Spleen (tissue), 11 donors: ENCODE results near the gene TRMT2A. TPM values are rescaled to one million over a fixed set of nuclear protein-coding genes. Genes with fewer than 3 reads are reported as not detected.
A peak's percentile ranks its signal among the peaks of the same experiment; 100 is the strongest.

Experiments
- DNase-seq: peaks from one replicate; pipeline ENCODE4 v3.0.0-alpha.2; 2020
- H3K27ac ChIP-seq, 8 donors: fragments of 200-600 bp; sonication (generic) in 7 of 8; 1 replicate in 4 of 8; 2 replicates in 4 of 8; pipeline versions ENCODE4 v1.5.0 to v1.8.0; 2016 to 2021; ENCODE audit warnings: inconsistent platforms in 4 of 8, mild to moderate bottlenecking in 4 of 8, moderate library complexity in 1 of 8
- H3K27me3 ChIP-seq, 7 donors: fragments of 200-600 bp; sonication (generic) in 6 of 7; replicated peaks in 1 of 7; 1 replicate in 4 of 7; 2 replicates in 3 of 7; pipeline versions ENCODE4 v1.5.0 to v1.8.0; 2016 to 2021; ENCODE audit warnings: inconsistent platforms in 3 of 7, mild to moderate bottlenecking in 1 of 7
- H3K36me3 ChIP-seq, 6 donors: fragments of 200-600 bp; sonication (generic) in 5 of 6; 1 replicate in 4 of 6; 2 replicates in 2 of 6; pipeline versions ENCODE4 v1.5.0 to v1.8.0; 2016 to 2021; ENCODE audit warnings: inconsistent platforms in 2 of 6
- H3K4me1 ChIP-seq, 6 donors: fragments of 200-600 bp; sonication (generic) in 5 of 6; 1 replicate in 3 of 6; 2 replicates in 3 of 6; pipeline versions ENCODE4 v1.5.0 to v1.8.0; 2016 to 2021; ENCODE audit warnings: inconsistent platforms in 3 of 6
- H3K4me3 ChIP-seq, 8 donors: fragments of 200-600 bp; sonication (generic) in 7 of 8; 1 replicate in 4 of 8; 2 replicates in 4 of 8; pipeline versions ENCODE4 v1.5.0 to v1.8.0; 2016 to 2021; ENCODE audit warnings: inconsistent platforms in 4 of 8, mild to moderate bottlenecking in 4 of 8, moderate library complexity in 2 of 8
- H3K9me3 ChIP-seq, 8 donors: fragments of 200-600 bp; sonication (generic) in 7 of 8; 1 replicate in 4 of 8; 2 replicates in 4 of 8; pipeline versions ENCODE4 v1.5.0 to v1.8.0; 2016 to 2021; ENCODE audit warnings: inconsistent platforms in 4 of 8
- CTCF ChIP-seq, 11 experiments: fragments of 200-600 bp in 7 of 11; fragments of 450-650 bp in 4 of 11; sonication (generic) in 4 of 11; IDR thresholded peaks in 8 of 11; conservative IDR thresholded peaks in 3 of 11; 1 replicate in 7 of 11; 2 replicates in 4 of 11; pipeline versions ENCODE4 v1.4.0 to v1.8.0; 2016 to 2021; ENCODE audit warnings: antibody characterized with exemption in 11 of 11, inconsistent platforms in 4 of 11, mild to moderate bottlenecking in 1 of 11
- POLR2A ChIP-seq, 3 donors: fragments of 450-650 bp; IDR thresholded peaks; one replicate each; pipeline ENCODE4 v1.5.1; 2017; ENCODE audit warnings: antibody characterized with exemption in 3 of 3, mild to moderate bottlenecking in 1 of 3
- POLR2AphosphoS5 ChIP-seq, 3 donors: sonication (generic); formaldehyde crosslinking; IDR thresholded peaks; one replicate each; pipeline ENCODE4 v1.5.1; 2017; ENCODE audit warnings: antibody characterized with exemption in 3 of 3
- WGBS, 5 donors: extraction: QIAGEN DNeasy Blood & Tissue Kit in 3 of 5; methylation state at CpG; one replicate each; pipeline versions ENCODE4 v1.1.5 to v1.1.7; 2013 to 2018; 5-methylcytosine and 5-hydroxymethylcytosine counted together
- intact Hi-C: fragments of 100-400 bp; cut with DNase I; formaldehyde crosslinking; loops from one replicate; pipeline ENCODE4 v1.15.0; 2023; ENCODE audit warnings: low total_unique reads
- polyA plus RNA-seq, 3 donors: library from polyadenylated mRNA; stranded (reverse); fragments of 200-250 nt; gene quantifications; one replicate each; pipeline ENCODE4 v1.2.1, GENCODE V29; 2013
- total RNA-seq, 7 donors: library from RNA; depleted of rRNA in 3 of 7; stranded (reverse); fragments of >200 nt in 3 of 7; fragmentation: NEBNext Ultra II Directional in 4 of 7; extraction: Animal tissue kit (Norgen Biotek cat#: 25700) in 4 of 7; gene quantifications; one replicate each; pipeline versions ENCODE4 v1.1.0 to v1.2.1, GENCODE V29; 2016 to 2021
- donor health status: healthy with polysubstance abuse.
- donor health status: DM: no; HTN: no; CAD: no; lungs with moderate emphysema.
- donor health status: DM: no; HTN: no; CAD: no.
- donor health status: Bipolar disorder and iron deficiency.
- donor health status: healthy.
- donor health status: DM: no; HTN: no; CAD: no.
- donor health status: DM: yes; HTN: yes; CAD: no.

Gene TRMT2A
- total and polyA plus RNA-seq, 10 donors: 70.4 to 142 (median 79.5) TPM

GRCh38 chr22:20130319-20130718 is 13.3 kb upstream of the TRMT2A start:
- WGBS, 5 donors: 55 to 86% (median 80%) methylated on average over 1 to 3 of the region's 3 CpGs
- H3K27ac ChIP-seq: peak overlapping the region in 5 of 8 donors; percentile 93 to 96 (median 94)
- H3K4me1 ChIP-seq: peaks cover 13 to 71% (median 50%) of the 10 kb centered on the region in 6 donors
- no peaks in the 10 kb centered on the region for H3K27me3 ChIP-seq
- peaks cover 0 to 30% (median 24%) of the 10 kb centered on the region in 6 donors for H3K36me3 ChIP-seq
- peak overlapping the region in 4 of 8 donors; percentile 87 to 98 (median 92) for H3K4me3 ChIP-seq
- TF ChIP-seq POLR2AphosphoS5 (IDR thresholded peaks at IDR 0.05): no peak
- no peak for TF ChIP-seq CTCF (IDR thresholded peaks at IDR 0.05 in 8 of 11, conservative IDR thresholded peaks at IDR 0.05 in 3 of 11)
- TF ChIP-seq POLR2A (IDR thresholded peaks at IDR 0.05): no peak
- intact Hi-C loops: no loop called here
- H3K9me3 ChIP-seq: no peaks in the 10 kb centered on the region
- no peak for DNase-seq

- WGBS, 5 donors: 75 to 93% (median 86%) methylated on average over 3 of the region's 3 CpGs
- no peaks in the 10 kb centered on the region for H3K27me3 ChIP-seq
- H3K4me1 ChIP-seq: peaks cover 13 to 71% (median 44%) of the 10 kb centered on the region in 6 donors
- H3K36me3 ChIP-seq: peaks cover 0 to 36% (median 27%) of the 10 kb centered on the region in 6 donors
- DNase-seq: no peak
- H3K9me3 ChIP-seq: no peaks in the 10 kb centered on the region
- H3K4me3 ChIP-seq: no peak overlapping the region
- peak overlapping the region in 3 of 8 donors; percentile 11 to 47 (median 28) for H3K27ac ChIP-seq
- TF ChIP-seq CTCF (IDR thresholded peaks at IDR 0.05 in 8 of 11, conservative IDR thresholded peaks at IDR 0.05 in 3 of 11) (no peak), POLR2A (IDR thresholded peaks at IDR 0.05) (no peak), POLR2AphosphoS5 (IDR thresholded peaks at IDR 0.05) (no peak)
- intact Hi-C loops: loop anchor here (10.0 kb wide), 1 partner anchor 155 kb away; no protein-coding TSS in a partner anchor
Observed at GRCh38 chr22:20129747-20130014, 12.7 kb upstream of the TRMT2A start.

- no peaks in the 10 kb centered on the region for H3K27me3 ChIP-seq
- TF ChIP-seq POLR2A (IDR thresholded peaks at IDR 0.05) (no peak), CTCF (IDR thresholded peaks at IDR 0.05 in 8 of 11, conservative IDR thresholded peaks at IDR 0.05 in 3 of 11) (peak in 8 of 11 experiments; percentile 6 to 57 (median 42)), POLR2AphosphoS5 (IDR thresholded peaks at IDR 0.05) (peak in 2 of 3 donors; percentile 36 to 61)
- H3K9me3 ChIP-seq: no peaks in the 10 kb centered on the region
- peaks cover 13 to 71% (median 39%) of the 10 kb centered on the region in 6 donors for H3K4me1 ChIP-seq
- H3K4me3 ChIP-seq: no peak overlapping the region
- H3K27ac ChIP-seq: peak overlapping the region in 3 of 8 donors; percentile 11 to 47 (median 28)
- intact Hi-C loops: loop anchor here (10.0 kb wide), 1 partner anchor 154 kb away; no protein-coding TSS in a partner anchor
- peaks cover 0 to 42% (median 27%) of the 10 kb centered on the region in 6 donors for H3K36me3 ChIP-seq
- 43 to 51% (median 47%) methylated on average over 6 to 18 of the region's 18 CpGs for whole genome bisulfite sequencing, 5 donors
- no peak for DNase-seq
Observed at GRCh38 chr22:20128902-20129746, 12.1 kb upstream of the TRMT2A start.

GRCh38 chr22:20128619-20128901 is 11.5 kb upstream of the TRMT2A start:
- intact Hi-C loops: loop anchor here (10.0 kb wide), 1 partner anchor 154 kb away; no protein-coding TSS in a partner anchor
- Histone ChIP-seq H3K27me3 (no peaks in the 10 kb centered on the region), H3K4me1 (peaks cover 11 to 71% (median 34%) of the 10 kb centered on the region in 6 donors), H3K27ac (peak overlapping the region in 1 of 8 donors; percentile 47), H3K9me3 (no peaks in the 10 kb centered on the region), H3K4me3 (no peak overlapping the region), H3K36me3 (peaks cover 0 to 47% (median 32%) of the 10 kb centered on the region in 6 donors)
- TF ChIP-seq POLR2A (IDR thresholded peaks at IDR 0.05) (no peak), POLR2AphosphoS5 (IDR thresholded peaks at IDR 0.05) (no peak), CTCF (IDR thresholded peaks at IDR 0.05 in 8 of 11, conservative IDR thresholded peaks at IDR 0.05 in 3 of 11) (no peak)
- no peak for DNase-seq
- WGBS, 5 donors: 56 to 80% (median 67%) methylated on average over 2 of the region's 2 CpGs
